Neural progenitor cell (in vitro differentiated cells): Measurements from ENCODE around the gene PRSS57. TPM values are rescaled to one million over a fixed set of nuclear protein-coding genes. Genes with fewer than 3 reads are reported as not detected.
A peak's percentile ranks its signal among the peaks of the same experiment; 100 is the strongest.

Source experiments
- DNase-seq: peaks from one replicate; pipeline ENCODE4 v3.0.0-alpha.2; 2016; ENCODE audit warnings: low spot score
- H2AFZ ChIP-seq: fragments of 200-600 bp; sonication (generic); replicated peaks from 2 replicates; pipeline ENCODE4 v1.6.1; 2016; ENCODE audit warnings: antibody characterized with exemption
- H3F3A ChIP-seq: fragments of 200-600 bp; sonication (generic); 2 replicates; pipeline ENCODE4 v1.6.1; 2016; ENCODE audit warnings: antibody characterized with exemption, low read depth
- H3K27ac ChIP-seq: fragments of 200-600 bp; sonication (generic); 2 replicates; pipeline ENCODE4 v1.5.1; 2016; ENCODE audit warnings: mild to moderate bottlenecking
- H3K27me3 ChIP-seq: fragments of 200-600 bp; sonication (generic); 2 replicates; pipeline ENCODE4 v1.6.1; 2016; ENCODE audit warnings: mild to moderate bottlenecking, moderate library complexity
- H3K36me3 ChIP-seq: fragments of 200-600 bp; sonication (generic); 2 replicates; pipeline ENCODE4 v1.5.1; 2016
- H3K4me1 ChIP-seq: fragments of 200-600 bp; sonication (generic); 2 replicates; pipeline ENCODE4 v1.6.1; 2016; ENCODE audit warnings: mixed run types
- H3K4me2 ChIP-seq: fragments of 200-600 bp; sonication (generic); 2 replicates; pipeline ENCODE4 v1.6.1; 2016
- H3K4me3 ChIP-seq: fragments of 200-600 bp; sonication (generic); 2 replicates; pipeline ENCODE4 v1.5.1; 2016
- H3K79me2 ChIP-seq: fragments of 200-600 bp; sonication (generic); 2 replicates; pipeline ENCODE4 v1.6.1; 2016; ENCODE audit warnings: low read depth
- H3K9ac ChIP-seq: fragments of 200-600 bp; sonication (generic); 2 replicates; pipeline ENCODE4 v1.6.1; 2016
- H3K9me3 ChIP-seq: fragments of 200-600 bp; sonication (generic); 2 replicates; pipeline ENCODE4 v1.5.1; 2016; ENCODE audit warnings: low read depth
- H4K20me1 ChIP-seq: fragments of 200-600 bp; sonication (generic); 2 replicates; pipeline ENCODE4 v1.6.1; 2016; ENCODE audit warnings: low read depth
- H3K27ac Mint-ChIP-seq: 3 replicates; pipeline ENCODE4 v1.8.0; 2021; ENCODE audit warnings: mixed read lengths
- H3K27me3 Mint-ChIP-seq: 2 replicates; pipeline ENCODE4 v1.8.0; 2022; ENCODE audit warnings: low read depth, mild to moderate bottlenecking, inconsistent platforms, moderate library complexity, mixed read lengths; ENCODE audit not compliant: insufficient read depth
- H3K36me3 Mint-ChIP-seq: 3 replicates; pipeline ENCODE4 v1.8.0; 2021; ENCODE audit warnings: mixed read lengths
- H3K4me1 Mint-ChIP-seq: 3 replicates; pipeline ENCODE4 v1.8.0; 2021; ENCODE audit warnings: mixed read lengths
- H3K4me3 Mint-ChIP-seq: 3 replicates; pipeline ENCODE4 v1.8.0; 2021; ENCODE audit warnings: mild to moderate bottlenecking, moderate library complexity, mixed read lengths
- H3K9me3 Mint-ChIP-seq: 3 replicates; pipeline ENCODE4 v1.8.0; 2020; ENCODE audit warnings: mixed read lengths
- EZH2 ChIP-seq: fragments of 200-600 bp; sonication (generic); IDR thresholded peaks from 2 replicates; pipeline ENCODE4 v1.6.1; 2017; ENCODE audit warnings: antibody characterized with exemption, mild to moderate bottlenecking, moderate library complexity
- EZH2phosphoT487 ChIP-seq: fragments of 200-600 bp; sonication (generic); IDR thresholded peaks from 2 replicates; pipeline ENCODE4 v1.6.1; 2017; ENCODE audit warnings: antibody characterized with exemption
- total RNA-seq: library from RNA; depleted of rRNA; stranded (reverse); fragments of >200 nt; gene quantifications from 2 replicates; pipeline ENCODE4 v1.2.3, GENCODE V29; 2015; ENCODE audit warnings: low replicate concordance
- TF ChIP-seq, protein P1 (sequence below): fragments of 200-600 bp; sonication (generic); IDR thresholded peaks from 2 replicates; pipeline ENCODE4 v1.5.1; 2017; ENCODE audit warnings: antibody characterized with exemption, mild to moderate bottlenecking

PRSS57 gene
- total RNA-seq, 1 donor from 2014 or later: not detected

DNA sequence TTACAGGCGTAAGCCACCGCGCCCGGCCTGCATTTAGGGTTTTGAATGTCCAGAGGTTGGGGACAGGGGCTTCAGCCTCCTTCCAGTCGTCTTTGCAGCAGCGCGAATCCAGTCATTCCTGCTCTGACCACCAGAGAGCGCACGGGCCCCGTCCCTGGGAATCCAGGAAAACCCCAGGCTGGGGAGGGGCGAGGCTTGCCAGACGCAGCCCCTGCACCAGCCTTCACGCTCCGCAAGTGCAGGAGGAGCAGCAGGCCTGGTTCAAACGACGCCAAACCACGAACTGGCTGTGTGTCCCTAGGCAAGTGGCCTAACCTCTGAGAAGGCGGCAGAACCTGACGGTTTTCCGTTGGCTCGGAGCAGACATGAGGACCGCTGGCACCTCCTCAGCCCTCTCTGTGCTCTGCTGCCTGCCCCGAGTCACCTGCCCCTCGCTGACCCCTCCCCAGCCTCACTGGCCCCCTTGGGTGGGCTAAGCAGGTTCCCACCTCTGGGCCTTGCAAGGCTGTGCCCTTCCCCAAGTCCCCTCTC lies 30.3 kb downstream of the PRSS57 start:
- H3K4me1 Mint-ChIP-seq: peaks cover 15% of the 10 kb centered on the region
- no peak overlapping the region for H3K9ac ChIP-seq
- H3K36me3 Mint-ChIP-seq: no peaks in the 10 kb centered on the region
- peaks cover 12% of the 10 kb centered on the region for H3K4me1 ChIP-seq
- H4K20me1 ChIP-seq: peaks cover 28% of the 10 kb centered on the region
- DNase-seq: peak; percentile 95
- no peak overlapping the region for H3K4me3 ChIP-seq
- H3K79me2 ChIP-seq: peaks cover 30% of the 10 kb centered on the region
- no peak overlapping the region for H2AFZ ChIP-seq
- peaks cover 7% of the 10 kb centered on the region for H3K27me3 ChIP-seq
- peaks cover 5% of the 10 kb centered on the region for H3K27me3 Mint-ChIP-seq
- no peaks in the 10 kb centered on the region for H3K9me3 ChIP-seq
- H3F3A ChIP-seq: peaks cover 11% of the 10 kb centered on the region
- no peak overlapping the region for H3K27ac Mint-ChIP-seq
- peaks cover 8% of the 10 kb centered on the region for H3K9me3 Mint-ChIP-seq
- H3K27ac ChIP-seq: no peak overlapping the region
- no peak for TF ChIP-seq EZH2phosphoT487
- TF ChIP-seq, protein P1, sequence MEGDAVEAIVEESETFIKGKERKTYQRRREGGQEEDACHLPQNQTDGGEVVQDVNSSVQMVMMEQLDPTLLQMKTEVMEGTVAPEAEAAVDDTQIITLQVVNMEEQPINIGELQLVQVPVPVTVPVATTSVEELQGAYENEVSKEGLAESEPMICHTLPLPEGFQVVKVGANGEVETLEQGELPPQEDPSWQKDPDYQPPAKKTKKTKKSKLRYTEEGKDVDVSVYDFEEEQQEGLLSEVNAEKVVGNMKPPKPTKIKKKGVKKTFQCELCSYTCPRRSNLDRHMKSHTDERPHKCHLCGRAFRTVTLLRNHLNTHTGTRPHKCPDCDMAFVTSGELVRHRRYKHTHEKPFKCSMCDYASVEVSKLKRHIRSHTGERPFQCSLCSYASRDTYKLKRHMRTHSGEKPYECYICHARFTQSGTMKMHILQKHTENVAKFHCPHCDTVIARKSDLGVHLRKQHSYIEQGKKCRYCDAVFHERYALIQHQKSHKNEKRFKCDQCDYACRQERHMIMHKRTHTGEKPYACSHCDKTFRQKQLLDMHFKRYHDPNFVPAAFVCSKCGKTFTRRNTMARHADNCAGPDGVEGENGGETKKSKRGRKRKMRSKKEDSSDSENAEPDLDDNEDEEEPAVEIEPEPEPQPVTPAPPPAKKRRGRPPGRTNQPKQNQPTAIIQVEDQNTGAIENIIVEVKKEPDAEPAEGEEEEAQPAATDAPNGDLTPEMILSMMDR: peak; percentile 93
- peak overlapping the region; percentile 86 for H3K4me3 Mint-ChIP-seq
- H3K36me3 ChIP-seq: no peaks in the 10 kb centered on the region
- no peak overlapping the region for H3K4me2 ChIP-seq

DNA sequence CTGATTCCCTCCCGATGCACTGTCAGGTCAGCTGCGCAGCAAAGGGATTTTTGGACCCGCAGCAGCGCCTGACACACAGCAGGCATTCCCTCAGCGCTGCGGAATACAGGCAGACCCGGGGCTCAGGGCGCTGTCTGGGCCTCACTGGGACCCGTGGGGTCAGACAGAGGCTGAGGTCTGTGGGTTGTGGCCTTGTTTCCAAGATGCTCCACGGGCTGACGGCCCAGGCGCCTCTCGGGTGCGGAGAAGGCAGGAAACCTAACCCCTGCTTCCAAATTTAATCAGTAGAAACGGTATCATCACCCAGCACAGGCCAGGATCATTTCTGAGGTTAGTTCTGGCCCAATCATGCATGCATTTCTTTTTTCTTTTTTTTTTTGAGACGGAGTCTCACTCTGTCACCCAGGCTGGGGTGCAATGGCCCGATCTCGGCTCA lies 31.6 kb downstream of the PRSS57 start:
- peaks cover 5% of the 10 kb centered on the region for H3K27me3 Mint-ChIP-seq
- no peaks in the 10 kb centered on the region for H3K36me3 Mint-ChIP-seq
- no peak overlapping the region for H3K9ac ChIP-seq
- H3K4me3 Mint-ChIP-seq: peak overlapping the region; percentile 86
- H3K27me3 ChIP-seq: peaks cover 7% of the 10 kb centered on the region
- peak overlapping the region; percentile 11 for H2AFZ ChIP-seq
- peaks cover 20% of the 10 kb centered on the region for H3K4me1 Mint-ChIP-seq
- peaks cover 12% of the 10 kb centered on the region for H3K4me1 ChIP-seq
- H3K27ac Mint-ChIP-seq: no peak overlapping the region
- peak overlapping the region; percentile 100 for H3K4me3 ChIP-seq
- no peak overlapping the region for H3K27ac ChIP-seq
- peaks cover 3% of the 10 kb centered on the region for H3K9me3 Mint-ChIP-seq
- TF ChIP-seq EZH2phosphoT487 (no peak), EZH2 (no peak)
- TF ChIP-seq, protein P1: no peak
- H3F3A ChIP-seq: peaks cover 11% of the 10 kb centered on the region
- DNase-seq: no peak
- peak overlapping the region; percentile 47 for H3K4me2 ChIP-seq
- no peaks in the 10 kb centered on the region for H3K36me3 ChIP-seq
- peaks cover 41% of the 10 kb centered on the region for H4K20me1 ChIP-seq
- peaks cover 43% of the 10 kb centered on the region for H3K79me2 ChIP-seq
- H3K9me3 ChIP-seq: no peaks in the 10 kb centered on the region

DNA sequence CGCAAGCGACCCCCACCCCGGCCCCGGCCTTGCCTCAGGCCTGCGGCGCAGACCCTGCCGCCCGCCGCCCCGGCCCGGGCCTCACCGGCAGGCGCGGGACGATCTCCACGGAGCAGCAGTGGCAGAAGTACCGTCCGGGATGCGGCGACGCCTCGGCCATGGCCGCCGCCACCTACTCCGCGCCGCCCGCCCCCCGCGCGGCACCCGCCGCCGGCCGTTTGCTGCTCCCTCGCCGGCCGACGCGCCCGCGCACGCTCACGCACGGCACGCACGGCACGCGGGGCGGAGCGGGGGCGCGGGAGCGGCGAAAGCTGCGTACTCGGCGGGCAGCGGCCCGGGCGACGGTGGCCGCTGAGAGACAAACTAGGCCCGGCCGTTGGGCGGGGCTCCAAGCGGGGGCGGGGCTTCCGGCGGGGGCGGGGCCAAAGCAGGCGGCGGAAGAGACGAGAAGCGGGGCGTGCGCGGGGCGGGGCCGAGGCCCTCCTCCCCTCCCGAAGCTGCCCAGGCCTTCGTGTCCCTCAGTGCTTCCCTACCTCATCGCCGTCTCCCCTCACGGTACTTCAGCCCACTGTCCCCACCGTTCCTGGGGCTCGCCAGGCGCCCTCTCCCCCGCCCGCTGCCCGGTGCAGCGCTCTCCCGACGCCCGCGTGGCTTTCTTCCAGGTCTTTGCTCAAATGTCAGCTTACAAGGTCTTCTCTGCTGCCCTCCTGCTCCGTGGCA lies 32.1 kb downstream of the PRSS57 start, which contains the start of gene RNF126:
Gene RNF126 (minus strand): TSS at position 253 of the 720 bp plus-strand sequence. CDS start 93 bp downstream, at position 160.
- peak; percentile 93 for DNase-seq
- Histone ChIP-seq H3K4me2 (peak within 1 kb of the TSS; percentile 99), H3K4me1 (peaks cover 12% of the 10 kb centered on the region), H3K79me2 (peaks cover 48% of the 10 kb centered on the region), H3K9ac (peak within 1 kb of the TSS; percentile 88), H3K36me3 (no peaks in the 10 kb centered on the region), H3K9me3 (no peaks in the 10 kb centered on the region), H3K4me3 (peak within 1 kb of the TSS; percentile 100), H4K20me1 (peaks cover 47% of the 10 kb centered on the region), H3K27ac (no peak within 1 kb of the TSS), H2AFZ (peak within 1 kb of the TSS; percentile 11), H3K27me3 (peaks cover 7% of the 10 kb centered on the region), H3F3A (peaks cover 11% of the 10 kb centered on the region)
- Mint-ChIP-seq H3K36me3 (no peaks in the 10 kb centered on the region), H3K27me3 (peaks cover 5% of the 10 kb centered on the region), H3K27ac (no peak within 1 kb of the TSS), H3K4me1 (peaks cover 20% of the 10 kb centered on the region), H3K9me3 (peaks cover 3% of the 10 kb centered on the region), H3K4me3 (peak within 1 kb of the TSS; percentile 86)
- TF ChIP-seq, protein P1: no peak
- TF ChIP-seq EZH2phosphoT487 (no peak), EZH2 (no peak)
